ENCODE measurements around the gene DLG1. TPM values are rescaled to one million over a fixed set of nuclear protein-coding genes. Genes with fewer than 3 reads are reported as not detected.
A peak's percentile ranks its signal among the peaks of the same experiment; 100 is the strongest.

The DLG1 gene
- total and polyA plus RNA-seq, 9 of the 15 experiments (the other 6 are each of a cell fraction or from before 2014, with no cell fraction given): 9.4 to 63.5 (median 43.6) TPM

DNA sequence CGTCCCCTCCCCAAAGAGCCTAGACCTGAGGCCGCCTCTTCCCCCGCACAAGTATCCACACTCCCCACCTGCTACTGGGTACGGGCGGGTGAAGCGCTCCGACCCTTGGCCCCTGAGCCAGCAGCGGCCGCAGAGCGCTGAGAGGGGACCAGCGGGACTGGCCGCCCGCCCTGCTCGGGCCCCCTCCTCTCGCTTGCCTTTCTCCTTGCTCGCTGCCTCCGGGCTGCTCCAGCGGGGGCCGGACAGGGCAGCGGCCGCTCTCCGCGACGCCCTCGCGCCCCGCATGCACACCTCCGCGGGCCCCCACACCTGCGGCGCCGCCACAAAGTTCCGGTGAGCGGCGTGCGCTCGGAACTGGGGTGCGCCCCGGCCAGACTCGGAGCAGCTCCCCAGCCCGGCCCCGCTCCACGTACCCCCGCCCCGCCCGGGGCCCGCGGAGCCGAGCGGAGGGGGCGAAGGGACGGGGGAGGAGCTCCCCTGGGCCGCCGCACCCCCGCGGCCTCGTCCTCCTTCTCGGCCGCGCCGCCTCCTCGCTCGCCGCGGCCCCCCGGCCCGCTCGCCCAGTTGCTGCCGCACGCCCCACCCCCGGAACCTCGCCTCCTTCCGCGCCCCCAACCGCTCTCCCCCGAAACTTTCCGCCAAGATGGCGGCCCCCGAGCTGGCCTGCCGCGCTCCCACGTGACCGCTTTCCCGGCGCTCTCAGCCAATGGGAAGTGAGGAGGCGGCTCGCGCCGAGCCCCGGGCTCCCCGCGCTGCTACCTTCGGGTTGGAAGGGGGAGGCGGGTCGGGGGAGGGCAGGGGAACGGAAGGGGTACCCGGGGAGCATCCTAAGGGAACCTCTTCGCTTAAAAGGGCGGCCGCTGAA is 704 bp downstream of the DLG1 start (continued):
- TF ChIP-seq DACH1 (IDR thresholded peaks at IDR 0.05; ENCODE audit: partially characterized antibody): no peak
- TF ChIP-seq ATF1 (CRISPR knock-in tag; IDR thresholded peaks at IDR 0.05): no peak
- peak; percentile 28; the same call in 1 of the 2 replicates for TF ChIP-seq ATF1 (tag; IDR thresholded peaks at IDR 0.05)
- no peak for TF ChIP-seq TAF7 (tag; IDR thresholded peaks at IDR 0.05)
- TF ChIP-seq KAT8 (IDR thresholded peaks at IDR 0.05; ENCODE audit: low read depth): no peak
- no peak for TF ChIP-seq NCOA2 (IDR thresholded peaks at IDR 0.05; ENCODE audit: partially characterized antibody in 2 of 2)
- no peak for TF ChIP-seq SFPQ (IDR thresholded peaks at IDR 0.05; ENCODE audit: low read depth, low read length)
- TF ChIP-seq KLF10 (CRISPR knock-in tag; IDR thresholded peaks at IDR 0.05): no peak
- TF ChIP-seq ZNF316 (IDR thresholded peaks at IDR 0.05): no peak
- no peak for TF ChIP-seq PHF20 (IDR thresholded peaks at IDR 0.05; ENCODE audit: partially characterized antibody)
- no peak for TF ChIP-seq PRMT5 (CRISPR knock-in tag; IDR thresholded peaks at IDR 0.05)
- TF ChIP-seq, protein P1, sequence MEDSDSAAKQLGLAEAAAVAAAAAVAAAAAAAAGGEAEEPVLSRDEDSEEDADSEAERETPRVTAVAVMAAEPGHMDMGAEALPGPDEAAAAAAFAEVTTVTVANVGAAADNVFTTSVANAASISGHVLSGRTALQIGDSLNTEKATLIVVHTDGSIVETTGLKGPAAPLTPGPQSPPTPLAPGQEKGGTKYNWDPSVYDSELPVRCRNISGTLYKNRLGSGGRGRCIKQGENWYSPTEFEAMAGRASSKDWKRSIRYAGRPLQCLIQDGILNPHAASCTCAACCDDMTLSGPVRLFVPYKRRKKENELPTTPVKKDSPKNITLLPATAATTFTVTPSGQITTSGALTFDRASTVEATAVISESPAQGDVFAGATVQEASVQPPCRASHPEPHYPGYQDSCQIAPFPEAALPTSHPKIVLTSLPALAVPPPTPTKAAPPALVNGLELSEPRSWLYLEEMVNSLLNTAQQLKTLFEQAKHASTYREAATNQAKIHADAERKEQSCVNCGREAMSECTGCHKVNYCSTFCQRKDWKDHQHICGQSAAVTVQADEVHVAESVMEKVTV (CRISPR knock-in tag; IDR thresholded peaks at IDR 0.05): no peak
- peak; percentile 80 for TF ChIP-seq RBBP5 (IDR thresholded peaks at IDR 0.05; ENCODE audit: borderline replicate concordance, insufficient read depth, low read length, poor library complexity, severe bottlenecking)
- TF ChIP-seq HMG20B (CRISPR knock-in tag; IDR thresholded peaks at IDR 0.05): no peak
- no peak for TF ChIP-seq ZNF668 (CRISPR knock-in tag; IDR thresholded peaks at IDR 0.05)
- no peak for TF ChIP-seq PYGO2 (tag; IDR thresholded peaks at IDR 0.05)
- peak; percentile 10; the same call in 1 of the 2 replicates for TF ChIP-seq JUND (IDR thresholded peaks at IDR 0.05; ENCODE audit: borderline replicate concordance, low read depth, low read length)
- no peak for TF ChIP-seq JUND (tag; IDR thresholded peaks at IDR 0.05; ENCODE audit: borderline replicate concordance, low read depth, low read length)
- peak; percentile 49; the same call in 1 of the 2 replicates for TF ChIP-seq L3MBTL2 (IDR thresholded peaks at IDR 0.05)
- TF ChIP-seq ZBTB8A (IDR thresholded peaks at IDR 0.05; ENCODE audit: partially characterized antibody): no peak
- 0 out of 2 replicates have a peak, but pooled peaks have one; percentile 19 for TF ChIP-seq ZBTB33 (CRISPR knock-in tag; IDR thresholded peaks at IDR 0.05)
- no peak for TF ChIP-seq CEBPB (tag; IDR thresholded peaks at IDR 0.05)
- TF ChIP-seq GABPA (tag; conservative IDR thresholded peaks at IDR 0.05; ENCODE audit: low read depth): peak; percentile 65
- TF ChIP-seq ZNF12 (CRISPR knock-in tag; IDR thresholded peaks at IDR 0.05): no peak
- no peak for TF ChIP-seq TBL1XR1 (IDR thresholded peaks at IDR 0.05; ENCODE audit: low read length in 2 of 2)
